Endodermal cell (in vitro differentiated cells): ENCODE results near the gene EMID1. TPM values are rescaled to one million over a fixed set of nuclear protein-coding genes. Genes with fewer than 3 reads are reported as not detected.
A peak's percentile ranks its signal among the peaks of the same experiment; 100 is the strongest.

ENCODE experiments used
- DNase-seq: peaks from one replicate; pipeline ENCODE4 v3.0.0-alpha.2; 2017
- H3K27ac ChIP-seq: 2 replicates; pipeline ENCODE4 v1.5.1; 2013; ENCODE audit warnings: mild to moderate bottlenecking, low read depth, low read length, moderate library complexity
- H3K27me3 ChIP-seq: 2 replicates; pipeline ENCODE4 v1.6.1; 2013; ENCODE audit warnings: mild to moderate bottlenecking, low read length, moderate library complexity; ENCODE audit not compliant: insufficient read depth, control insufficient read depth, poor library complexity, severe bottlenecking
- H3K36me3 ChIP-seq: 2 replicates; pipeline ENCODE4 v1.7.0; 2013; ENCODE audit warnings: mild to moderate bottlenecking, low read length, moderate library complexity; ENCODE audit not compliant: control insufficient read depth, insufficient read depth
- H3K4me1 ChIP-seq: one replicate; pipeline ENCODE4 v1.7.0; 2013; ENCODE audit warnings: low read length; ENCODE audit not compliant: control insufficient read depth, insufficient read depth
- H3K4me3 ChIP-seq: 2 replicates; pipeline ENCODE4 v1.5.1; 2013; ENCODE audit warnings: mild to moderate bottlenecking, low read length, moderate library complexity
- H3K9ac ChIP-seq: 2 replicates; pipeline ENCODE4 v1.6.1; 2013; ENCODE audit warnings: mild to moderate bottlenecking, low read length, moderate library complexity; ENCODE audit not compliant: poor library complexity, severe bottlenecking; ENCODE audit errors: extremely low read depth
- H3K9me3 ChIP-seq: 2 replicates; pipeline ENCODE4 v1.6.1; 2013; ENCODE audit warnings: mild to moderate bottlenecking, low read length, moderate library complexity; ENCODE audit not compliant: control insufficient read depth
- H3K27ac Mint-ChIP-seq: 2 replicates; pipeline ENCODE4 v1.8.0; 2020; ENCODE audit warnings: mixed read lengths
- H3K27me3 Mint-ChIP-seq: 2 replicates; pipeline ENCODE4 v1.8.0; 2021; ENCODE audit warnings: mild to moderate bottlenecking, mixed read lengths; ENCODE audit not compliant: insufficient read depth
- H3K36me3 Mint-ChIP-seq: 2 replicates; pipeline ENCODE4 v1.8.0; 2020; ENCODE audit warnings: low read depth, mixed read lengths
- H3K4me1 Mint-ChIP-seq: 2 replicates; pipeline ENCODE4 v1.8.0; 2020; ENCODE audit warnings: mixed read lengths
- H3K4me3 Mint-ChIP-seq: 2 replicates; pipeline ENCODE4 v1.8.0; 2020; ENCODE audit warnings: mild to moderate bottlenecking, moderate library complexity, mixed read lengths
- H3K9me3 Mint-ChIP-seq: 2 replicates; pipeline ENCODE4 v1.8.0; 2020; ENCODE audit warnings: mild to moderate bottlenecking, mixed read lengths
- CTCF ChIP-seq: fragments of 200-600 bp; sonication (generic); conservative IDR thresholded peaks from 2 replicates; pipeline ENCODE4 v1.5.0; 2021; ENCODE audit warnings: antibody characterized with exemption, mild to moderate bottlenecking
- WGBS, 2 experiments: methylation state at CpG; one replicate each; pipeline versions ENCODE4 v1.1.5 to v1.1.7; 2013; ENCODE audit warnings: missing lambda C conversion rate in 2 of 2, mixed read lengths in 1 of 2; ENCODE audit not compliant: insufficient coverage in 1 of 2, insufficient read length in 1 of 2; 5-methylcytosine and 5-hydroxymethylcytosine counted together
- total RNA-seq, 2 donors: library from RNA; stranded (reverse); fragmentation: NEBNext Ultra II Directional in 1 of 2; extraction: Animal tissue kit (Norgen Biotek cat#: 25700) in 1 of 2; gene quantifications; 2 replicates in 1 of 2; 3 replicates in 1 of 2; pipeline ENCODE4 v1.2.1, GENCODE V29; 2021

Gene EMID1
- total RNA-seq, 2 donors from 2014 or later: 19.8 to 41.8 TPM

- Mint-ChIP-seq H3K4me3 (peak overlapping the region; percentile 78), H3K9me3 (no peaks in the 10 kb centered on the region), H3K4me1 (peaks cover 21% of the 10 kb centered on the region), H3K27me3 (no peaks in the 10 kb centered on the region), H3K27ac (peak overlapping the region; percentile 91), H3K36me3 (peaks cover under 1% of the 10 kb centered on the region)
- WGBS, 2 experiments: 5 to 10% methylated on average over 29 to 83 of the region's 83 CpGs
- no peaks in the 10 kb centered on the region for H3K27me3 ChIP-seq
- peak overlapping the region; percentile 78 for H3K9ac ChIP-seq
- no peak for TF ChIP-seq CTCF
- no peaks in the 10 kb centered on the region for H3K9me3 ChIP-seq
- no peaks in the 10 kb centered on the region for H3K36me3 ChIP-seq
- peak; percentile 91 for DNase-seq
- peak overlapping the region; percentile 88 for H3K27ac ChIP-seq
- H3K4me1 ChIP-seq: peaks cover 8% of the 10 kb centered on the region
- H3K4me3 ChIP-seq: peak overlapping the region; percentile 85
Measured at GRCh38 chr22:29306835-29307595, 101.3 kb downstream of the EMID1 start.

- peak overlapping the region; percentile 78 for H3K9ac ChIP-seq
- no peaks in the 10 kb centered on the region for H3K9me3 Mint-ChIP-seq
- peaks cover under 1% of the 10 kb centered on the region for H3K27me3 ChIP-seq
- H3K36me3 Mint-ChIP-seq: peaks cover 2% of the 10 kb centered on the region
- no peaks in the 10 kb centered on the region for H3K9me3 ChIP-seq
- no peaks in the 10 kb centered on the region for H3K36me3 ChIP-seq
- H3K27me3 Mint-ChIP-seq: peaks cover under 1% of the 10 kb centered on the region
- DNase-seq: no peak
- peak; percentile 49 for TF ChIP-seq CTCF
- peak overlapping the region; percentile 91 for H3K27ac Mint-ChIP-seq
- peak overlapping the region; percentile 78 for H3K4me3 Mint-ChIP-seq
- H3K4me3 ChIP-seq: peak overlapping the region; percentile 85
- no peak overlapping the region for H3K27ac ChIP-seq
- peaks cover 21% of the 10 kb centered on the region for H3K4me1 Mint-ChIP-seq
- peaks cover 8% of the 10 kb centered on the region for H3K4me1 ChIP-seq
- WGBS, 2 experiments: 62 to 80% methylated on average over 10 to 20 of the region's 20 CpGs
Measured at GRCh38 chr22:29307596-29308147, 102.0 kb downstream of the EMID1 start.

GRCh38 chr22:29308148-29308790 is 102.6 kb downstream of the EMID1 start:
- H3K27ac Mint-ChIP-seq: no peak overlapping the region
- Histone ChIP-seq H3K9me3 (no peaks in the 10 kb centered on the region), H3K9ac (no peak overlapping the region), H3K36me3 (no peaks in the 10 kb centered on the region), H3K4me1 (peaks cover 8% of the 10 kb centered on the region), H3K27me3 (peaks cover 7% of the 10 kb centered on the region), H3K4me3 (no peak overlapping the region), H3K27ac (no peak overlapping the region)
- peak overlapping the region; percentile 78 for H3K4me3 Mint-ChIP-seq
- 94 to 97% methylated on average over 30 to 50 of the region's 50 CpGs for WGBS, 2 experiments
- peaks cover 21% of the 10 kb centered on the region for H3K4me1 Mint-ChIP-seq
- DNase-seq: no peak
- H3K9me3 Mint-ChIP-seq: peaks cover under 1% of the 10 kb centered on the region
- H3K27me3 Mint-ChIP-seq: peaks cover 7% of the 10 kb centered on the region
- H3K36me3 Mint-ChIP-seq: peaks cover 7% of the 10 kb centered on the region
- no peak for TF ChIP-seq CTCF
